Calu3 (cell line): ENCODE results near the gene TXNDC17. TPM values are rescaled to one million over a fixed set of nuclear protein-coding genes. Genes with fewer than 3 reads are reported as not detected.
A peak's percentile ranks its signal among the peaks of the same experiment; 100 is the strongest.
"Not testable (repeated sequence)": the region's sequence is repeated elsewhere in the genome, so short reads cannot be mapped to it uniquely, and the experiment has no call there.

Experiments used
- Bru-seq: library from RNA; stranded (reverse); fragments of 400-500 nt; gene quantifications from one replicate; lab custom pipeline; 2021; lab: Mats Ljungman, UMichigan
- BruChase-seq, 2 experiments: library from RNA; stranded (reverse); fragments of 400-500 nt; gene quantifications; one replicate each; lab custom pipeline; 2021; lab: Mats Ljungman, UMichigan
- BruUV-seq: library from RNA; stranded (reverse); fragments of 400-500 nt; replicated peaks from 2 replicates; lab custom pipeline; 2021; lab: Mats Ljungman, UMichigan
- CTCF ChIA-PET: fragments of 300-600 bp; sonication (Branson Sonifier 250); formaldehyde crosslinking; loops from one replicate; lab custom pipeline; 2022; ENCODE audit warnings: antibody characterized with exemption; lab: Charles Lee
- DNase-seq: peaks from one replicate; pipeline ENCODE4 v3.0.0; 2022
- H3K27ac Mint-ChIP-seq: one replicate; pipeline ENCODE4 v1.8.0; 2022; ENCODE audit warnings: mixed read lengths; ENCODE audit not compliant: unreplicated experiment
- H3K27me3 Mint-ChIP-seq: one replicate; pipeline ENCODE4 v1.8.0; 2022; ENCODE audit warnings: mixed read lengths; ENCODE audit not compliant: unreplicated experiment
- H3K36me3 Mint-ChIP-seq: one replicate; pipeline ENCODE4 v1.8.0; 2022; ENCODE audit warnings: mild to moderate bottlenecking, moderate library complexity, mixed read lengths; ENCODE audit not compliant: insufficient read depth, unreplicated experiment
- H3K4me1 Mint-ChIP-seq: one replicate; pipeline ENCODE4 v1.8.0; 2022; ENCODE audit warnings: mild to moderate bottlenecking, low read depth, mixed read lengths; ENCODE audit not compliant: unreplicated experiment
- H3K4me3 Mint-ChIP-seq: one replicate; pipeline ENCODE4 v1.8.0; 2022; ENCODE audit warnings: mild to moderate bottlenecking, low read depth, moderate library complexity, mixed read lengths; ENCODE audit not compliant: unreplicated experiment
- H3K9me3 Mint-ChIP-seq: one replicate; pipeline ENCODE4 v1.8.0; 2022; ENCODE audit warnings: low read depth, mixed read lengths; ENCODE audit not compliant: unreplicated experiment
- CTCF ChIP-seq: fragments of 200-600 bp; IDR thresholded peaks from one replicate; pipeline ENCODE4 v1.8.0; 2022; ENCODE audit warnings: antibody characterized with exemption; ENCODE audit not compliant: unreplicated experiment
- intact Hi-C: fragments of 100-400 bp; cut with micrococcal nuclease; formaldehyde crosslinking; loops from one replicate; pipeline ENCODE4 v1.10.0; 2022; ENCODE audit not compliant: unreplicated experiment
- long read RNA-seq: library from polyadenylated mRNA; stranded (forward); transcript quantifications from one replicate; pipeline ENCODE4 v2.0.0, GENCODE V29; 2022
- total RNA-seq: library from RNA; stranded (reverse); gene quantifications from 2 replicates; pipeline ENCODE4 v1.2.3, GENCODE V29; 2022

The TXNDC17 gene
- total RNA-seq (95.2 and 105 TPM in 2 replicates), Bru-seq, nascent RNA (percentile 73 among the genes with signal in this experiment), BruChase-seq, experiment 1, labeled RNA remaining after a 6-hour chase (percentile 82 among the genes with signal in this experiment), BruChase-seq, experiment 2, labeled RNA remaining after a 2-hour chase (percentile 61 among the genes with signal in this experiment)
- long read RNA-seq, transcript TXNDC17-203 (3 exons, 420 nt), result minor isoform, 5 of 234 reads
- long read RNA-seq, transcript TXNDC17-209 (4 exons, 391 nt), result minor isoform, 6 of 234 reads
- long read RNA-seq, transcript TXNDC17-201 (4 exons, 2,219 nt), result major isoform, 180 of 234 reads
- long read RNA-seq, transcript TXNDC17-202 (4 exons, 459 nt), result minor isoform, 31 of 234 reads
- long read RNA-seq, partial matches to known transcripts, result 0 of 234 reads
- long read RNA-seq, other reads (novel, unspliced or antisense), result 8 of 234 reads

- Mint-ChIP-seq H3K36me3 (peaks cover 52% of the 10 kb centered on the region), H3K27ac (peak within 1 kb of the TSS; percentile 94), H3K4me1 (peaks cover 28% of the 10 kb centered on the region), H3K9me3 (no peaks in the 10 kb centered on the region), H3K27me3 (no peaks in the 10 kb centered on the region), H3K4me3 (peak within 1 kb of the TSS; percentile 94)
- no peak for TF ChIP-seq CTCF
- DNase-seq, result peak; percentile 88
- intact Hi-C loops, result no loop called here
- CTCF ChIA-PET, result interaction anchor here (1.2 kb wide), 1 partner anchor 167 kb away, joined by 7 read pairs; no protein-coding TSS in a partner anchor
- BruUV-seq, result no TSS peak
Observed at GRCh38 chr17:6640536-6641246, at the start of gene TXNDC17, which contains the start of gene KIAA0753. Gene TXNDC17, plus strand, starts transcription at chr17:6641060. Its CDS starts 23 bp downstream, at chr17:6641083. Gene KIAA0753, minus strand, starts transcription at chr17:6640711. Its CDS starts 5,608 bp downstream, at chr17:6635103.

- H3K4me1 Mint-ChIP-seq, result peaks cover 24% of the 10 kb centered on the region
- BruUV-seq, result no TSS peak
- H3K27ac Mint-ChIP-seq, result peak overlapping the region; percentile 94
- H3K4me3 Mint-ChIP-seq, result peak overlapping the region; percentile 49
- no peaks in the 10 kb centered on the region for H3K27me3 Mint-ChIP-seq
- no peak for TF ChIP-seq CTCF
- peaks cover 25% of the 10 kb centered on the region for H3K36me3 Mint-ChIP-seq
- CTCF ChIA-PET, result interaction anchor here (0.5 kb wide), 1 partner anchor 1106 kb away, joined by 6 read pairs; the partner anchor contains the start of genes DERL2 and MIS12
- intact Hi-C loops, result loop anchor here (5.0 to 10.0 kb wide), 2 partner anchors 34 to 117 kb away; partner anchors contain the start of gene PITPNM3
- DNase-seq, result peak; percentile 32
- no peaks in the 10 kb centered on the region for H3K9me3 Mint-ChIP-seq
Observed at GRCh38 chr17:6591599-6592158, 49.2 kb upstream of the TXNDC17 start.

GRCh38 chr17:6592173-6592572, 48.7 kb upstream of the TXNDC17 start:
- no TSS peak for BruUV-seq

GRCh38 chr17:6593371-6593770, 47.5 kb upstream of the TXNDC17 start:
- H3K27me3 Mint-ChIP-seq, CTCF ChIA-PET, BruUV-seq, H3K27ac Mint-ChIP-seq, H3K4me3 Mint-ChIP-seq, H3K9me3 Mint-ChIP-seq, DNase-seq: not testable (repeated sequence)
- H3K4me1 Mint-ChIP-seq, result peaks cover 24% of the 10 kb centered on the region
- intact Hi-C loops, result loop anchor here (5.0 to 10.0 kb wide), 2 partner anchors 36 to 119 kb away; partner anchors contain the start of gene PITPNM3
- H3K36me3 Mint-ChIP-seq, result peaks cover 21% of the 10 kb centered on the region

More at GRCh38 chr17:6592173-6592572, 48.7 kb upstream of the TXNDC17 start:
- Mint-ChIP-seq H3K36me3 (peaks cover 25% of the 10 kb centered on the region), H3K4me1 (peaks cover 24% of the 10 kb centered on the region), H3K4me3 (peak overlapping the region; percentile 49), H3K27me3 (no peaks in the 10 kb centered on the region), H3K27ac (peak overlapping the region; percentile 94), H3K9me3 (no peaks in the 10 kb centered on the region)
- peak; percentile 11 for DNase-seq
- CTCF ChIA-PET, result interaction anchor here (1.0 kb wide), 1 partner anchor 119 kb away, joined by 3 read pairs; no protein-coding TSS in a partner anchor
- TF ChIP-seq CTCF, result no peak
- intact Hi-C loops, result loop anchor here (5.0 to 10.0 kb wide), 2 partner anchors 35 to 117 kb away; partner anchors contain the start of gene PITPNM3
